ENCODE data around the gene SH3YL1.

Gene SH3YL1

GRCh38 chr2:223451-223850 lies 40.4 kb downstream of the SH3YL1 start:
- no peaks in the 10 kb centered on the region for H3K4me1 Mint-ChIP-seq
- ATAC-seq (no peak), DNase-seq (no peak)
- H3K27me3 Mint-ChIP-seq, result no peaks in the 10 kb centered on the region
- peaks cover 0 to 7% of the 10 kb centered on the region in 2 donors for H3K9me3 Mint-ChIP-seq
- H3K27ac Mint-ChIP-seq, result no peak overlapping the region
- H3K4me3 Mint-ChIP-seq, result no peak overlapping the region

- no peak overlapping the region for H3K4me3 Mint-ChIP-seq
- no peak for DNase-seq
- H3K9me3 Mint-ChIP-seq, result peaks cover 0 to 6% of the 10 kb centered on the region in 2 donors
- peaks cover 5% of the 10 kb centered on the region for H3K27me3 Mint-ChIP-seq
- H3K4me1 Mint-ChIP-seq, result no peaks in the 10 kb centered on the region
- ATAC-seq, result no peak
- H3K27ac Mint-ChIP-seq, result no peak overlapping the region
Observed at GRCh38 chr2:216068-216467, 47.8 kb downstream of the SH3YL1 start.

GRCh38 chr2:213932-214693 lies 49.7 kb downstream of the SH3YL1 start:
- DNase-seq, result no peak
- Mint-ChIP-seq H3K27me3 (peaks cover 5% of the 10 kb centered on the region), H3K4me1 (no peaks in the 10 kb centered on the region), H3K27ac (no peak overlapping the region), H3K4me3 (no peak overlapping the region), H3K9me3 (peaks cover 0 to 6% of the 10 kb centered on the region in 2 donors)
- ATAC-seq, result no peak

- Mint-ChIP-seq H3K4me1 (no peaks in the 10 kb centered on the region), H3K27ac (no peak overlapping the region), H3K4me3 (no peak overlapping the region), H3K27me3 (peaks cover 5% of the 10 kb centered on the region), H3K9me3 (peaks cover 0 to 6% of the 10 kb centered on the region in 2 donors)
- ATAC-seq (no peak), DNase-seq (no peak)
Observed at GRCh38 chr2:211486-212184, 52.2 kb downstream of the SH3YL1 start.

- ATAC-seq (no peak), DNase-seq (no peak)
- H3K9me3 Mint-ChIP-seq, result peaks cover 0 to 6% of the 10 kb centered on the region in 2 donors
- H3K4me3 Mint-ChIP-seq, result no peak overlapping the region
- H3K27me3 Mint-ChIP-seq, result peaks cover 5% of the 10 kb centered on the region
- H3K27ac Mint-ChIP-seq, result no peak overlapping the region
- no peaks in the 10 kb centered on the region for H3K4me1 Mint-ChIP-seq
Observed at GRCh38 chr2:210660-211059, 53.2 kb downstream of the SH3YL1 start.

GRCh38 chr2:209470-209869 lies 54.4 kb downstream of the SH3YL1 start:
- peaks cover under 1 to 8% of the 10 kb centered on the region in 2 donors for H3K9me3 Mint-ChIP-seq
- H3K4me3 Mint-ChIP-seq, result no peak overlapping the region
- H3K27ac Mint-ChIP-seq, result no peak overlapping the region
- ATAC-seq (no peak), DNase-seq (no peak)
- H3K4me1 Mint-ChIP-seq, result no peaks in the 10 kb centered on the region
- peaks cover 5% of the 10 kb centered on the region for H3K27me3 Mint-ChIP-seq

GRCh38 chr2:208335-208734 lies 55.5 kb downstream of the SH3YL1 start:
- Mint-ChIP-seq H3K27me3 (peaks cover 5% of the 10 kb centered on the region), H3K4me1 (peaks cover 3% of the 10 kb centered on the region), H3K27ac (no peak overlapping the region), H3K9me3 (peaks cover 6 to 14% of the 10 kb centered on the region in 2 donors), H3K4me3 (no peak overlapping the region)
- ATAC-seq (no peak), DNase-seq (no peak)

- Mint-ChIP-seq H3K27me3 (no peaks in the 10 kb centered on the region), H3K4me3 (no peak overlapping the region), H3K9me3 (peaks cover 6 to 8% of the 10 kb centered on the region in 2 donors), H3K4me1 (peaks cover 15% of the 10 kb centered on the region), H3K27ac (no peak overlapping the region)
- DNase-seq (no peak), ATAC-seq (no peak)
Observed at GRCh38 chr2:203984-204383, 59.8 kb downstream of the SH3YL1 start.

- Mint-ChIP-seq H3K4me3 (no peak overlapping the region), H3K4me1 (peaks cover 15% of the 10 kb centered on the region), H3K27ac (no peak overlapping the region), H3K27me3 (no peaks in the 10 kb centered on the region), H3K9me3 (peaks cover 6 to 8% of the 10 kb centered on the region in 2 donors)
- DNase-seq (no peak), ATAC-seq (no peak)
Observed at GRCh38 chr2:203401-203800, 60.4 kb downstream of the SH3YL1 start.

GRCh38 chr2:202945-203344 lies 60.9 kb downstream of the SH3YL1 start:
- H3K4me3 Mint-ChIP-seq, result peak overlapping the region in 1 of 2 donors; percentile 65
- H3K27ac Mint-ChIP-seq, result peak overlapping the region in 1 of 2 donors; percentile 48
- ATAC-seq (no peak), DNase-seq (no peak)
- peaks cover 6 to 8% of the 10 kb centered on the region in 2 donors for H3K9me3 Mint-ChIP-seq
- no peaks in the 10 kb centered on the region for H3K27me3 Mint-ChIP-seq
- H3K4me1 Mint-ChIP-seq, result peaks cover 15% of the 10 kb centered on the region

GRCh38 chr2:201648-202433 lies 62.0 kb downstream of the SH3YL1 start:
- Mint-ChIP-seq H3K4me3 (no peak overlapping the region), H3K27me3 (no peaks in the 10 kb centered on the region), H3K9me3 (peaks cover 6 to 8% of the 10 kb centered on the region in 2 donors), H3K4me1 (peaks cover 15% of the 10 kb centered on the region), H3K27ac (no peak overlapping the region)
- DNase-seq (no peak), ATAC-seq (no peak)

- Mint-ChIP-seq H3K4me1 (peaks cover 15% of the 10 kb centered on the region), H3K9me3 (peaks cover 3 to 5% of the 10 kb centered on the region in 2 donors), H3K27ac (no peak overlapping the region), H3K27me3 (no peaks in the 10 kb centered on the region), H3K4me3 (no peak overlapping the region)
- DNase-seq (no peak), ATAC-seq (no peak)
Observed at GRCh38 chr2:199041-199966, 64.5 kb downstream of the SH3YL1 start.

- ATAC-seq, result no peak
- no peak for DNase-seq
- H3K9me3 Mint-ChIP-seq, result no peaks in the 10 kb centered on the region
- H3K4me1 Mint-ChIP-seq, result no peaks in the 10 kb centered on the region
- H3K27ac Mint-ChIP-seq, result no peak overlapping the region
- no peak overlapping the region for H3K4me3 Mint-ChIP-seq
- H3K27me3 Mint-ChIP-seq, result no peaks in the 10 kb centered on the region
Observed at GRCh38 chr2:196406-196805, 67.4 kb downstream of the SH3YL1 start.

GRCh38 chr2:195932-196331 lies 67.9 kb downstream of the SH3YL1 start:
- ATAC-seq, result no peak

GRCh38 chr2:193141-193671 lies 70.6 kb downstream of the SH3YL1 start:
- H3K4me3 Mint-ChIP-seq, result no peak overlapping the region
- no peaks in the 10 kb centered on the region for H3K4me1 Mint-ChIP-seq
- no peaks in the 10 kb centered on the region for H3K27me3 Mint-ChIP-seq
- H3K9me3 Mint-ChIP-seq, result peaks cover 3 to 4% of the 10 kb centered on the region in 2 donors
- no peak overlapping the region for H3K27ac Mint-ChIP-seq
- no peak for ATAC-seq
- no peak for DNase-seq

More at GRCh38 chr2:195932-196331, 67.9 kb downstream of the SH3YL1 start:
- no peaks in the 10 kb centered on the region for H3K9me3 Mint-ChIP-seq
- no peaks in the 10 kb centered on the region for H3K4me1 Mint-ChIP-seq
- H3K27me3 Mint-ChIP-seq, result no peaks in the 10 kb centered on the region
- peak overlapping the region in 1 of 2 donors; percentile 19 for H3K27ac Mint-ChIP-seq
- H3K4me3 Mint-ChIP-seq, result no peak overlapping the region
- DNase-seq, result no peak

All from stimulated activated naive CD8-positive, alpha-beta T cell treated with anti-CD3 and anti-CD28 coated beads, Interleukin-15, amount 100 ng/mL, for 72 hours (primary cell).